ENCODE results near the gene SNAP47.

DNA sequence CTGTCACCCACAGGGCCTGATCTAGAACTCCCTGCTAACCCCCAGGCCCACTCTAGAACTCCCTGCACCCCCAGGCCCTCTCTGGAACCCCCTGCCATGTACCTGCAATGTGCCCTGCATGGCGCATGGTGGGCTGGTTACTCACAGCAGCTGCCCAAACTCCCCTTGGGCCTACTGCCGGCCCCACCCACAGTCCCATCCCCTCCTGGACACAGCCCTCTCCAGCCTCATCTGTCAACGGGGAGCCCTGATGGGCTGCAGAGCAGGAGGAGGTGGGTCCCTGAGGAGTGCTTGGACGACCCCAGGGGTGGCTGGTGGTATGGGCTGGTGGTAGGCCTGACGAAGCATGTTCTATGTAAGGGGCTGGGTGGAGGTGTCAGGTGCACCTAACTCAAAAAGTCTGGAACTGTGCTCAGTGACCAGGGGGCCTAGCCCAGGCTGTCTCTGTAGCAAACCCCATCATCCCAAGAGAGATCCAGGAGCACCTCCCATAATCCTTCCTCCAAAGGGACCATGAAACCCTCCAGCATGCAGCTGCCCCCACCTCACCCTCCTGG is 61.2 kb downstream of the SNAP47 start:
- TF ChIP-seq POLR2A (IDR thresholded peaks at IDR 0.05) (no peak), CTCF (IDR thresholded peaks at IDR 0.05) (no peak)
